B cell (primary cell): ENCODE results near the gene SYT2. TPM values are rescaled to one million over a fixed set of nuclear protein-coding genes. Genes with fewer than 3 reads are reported as not detected.

ENCODE experiments used
- ATAC-seq: fragments of 200-7000 bp; cut with Tn5 transposase; one replicate; pipeline ENCODE4 v1.10.0; 2021; ENCODE audit warnings: low read depth, mild to moderate bottlenecking, moderate number of reproducible peaks, moderate library complexity
- CTCF ChIA-PET: fragments of 350-600 bp; sonication (Branson Sonifier 250); formaldehyde crosslinking; loops from one replicate; lab custom pipeline; 2021; ENCODE audit warnings: antibody characterized with exemption, inconsistent platforms; lab: Charles Lee
- POLR2A ChIA-PET: fragments of 350-600 bp; sonication (Branson Sonifier 250); formaldehyde crosslinking; loops from one replicate; lab custom pipeline; 2021; ENCODE audit warnings: antibody characterized with exemption; lab: Charles Lee
- DNase-seq: peaks from one replicate; pipeline ENCODE4 v3.0.0; 2013
- H2AFZ ChIP-seq: 2 replicates; pipeline ENCODE4 v1.6.1; 2012; ENCODE audit warnings: mild to moderate bottlenecking, low read depth, low read length; ENCODE audit not compliant: insufficient read depth, poor library complexity, severe bottlenecking
- H3K27ac ChIP-seq, 2 donors: 1 replicate in 1 of 2; 2 replicates in 1 of 2; pipeline ENCODE4 v1.5.1; 2012 to 2013; ENCODE audit warnings: low read length in 2 of 2, mild to moderate bottlenecking in 2 of 2, moderate library complexity in 1 of 2
- H3K27me3 ChIP-seq, 4 experiments: fragments of 200-600 bp in 1 of 4; sonication (generic) in 1 of 4; replicated peaks in 1 of 4; 1 replicate in 2 of 4; 2 replicates in 2 of 4; pipeline versions ENCODE4 v1.6.1 to v1.7.0; 2013 to 2016; ENCODE audit warnings: low read length in 3 of 4, mild to moderate bottlenecking in 2 of 4, mixed read lengths in 1 of 4, moderate library complexity in 1 of 4; ENCODE audit not compliant: insufficient read depth in 4 of 4, control insufficient read depth in 3 of 4; ENCODE audit errors: control extremely low read depth in 1 of 4
- H3K36me3 ChIP-seq, 2 experiments: replicated peaks in 1 of 2; 1 replicate in 1 of 2; 2 replicates in 1 of 2; pipeline versions ENCODE4 v1.6.1 to v1.7.1; 2013; ENCODE audit warnings: low read length in 1 of 2; ENCODE audit not compliant: insufficient read depth in 2 of 2, control insufficient read depth in 1 of 2; ENCODE audit errors: control extremely low read depth in 1 of 2, extremely low read depth in 1 of 2
- H3K4me1 ChIP-seq, 2 donors: fragments of 200-600 bp in 1 of 2; sonication (generic) in 1 of 2; 1 replicate in 1 of 2; 2 replicates in 1 of 2; pipeline versions ENCODE4 v1.5.1 to v1.6.1; 2013 to 2017; ENCODE audit warnings: low read length in 2 of 2; ENCODE audit not compliant: control insufficient read depth in 2 of 2, insufficient read depth in 2 of 2
- H3K4me2 ChIP-seq: replicated peaks from 2 replicates; pipeline ENCODE3; 2012; ENCODE audit warnings: mild to moderate bottlenecking, low read depth, low read length; ENCODE audit not compliant: poor library complexity, severe bottlenecking
- H3K4me3 ChIP-seq, 5 experiments: fragments of 200-600 bp in 1 of 5; sonication (generic) in 1 of 5; 1 replicate in 3 of 5; 2 replicates in 2 of 5; pipeline versions ENCODE4 v1.5.1 to v1.7.0; 2011 to 2016; ENCODE audit warnings: low read length in 4 of 5, mild to moderate bottlenecking in 4 of 5, low read depth in 2 of 5, control low read depth in 1 of 5, moderate library complexity in 1 of 5; ENCODE audit not compliant: insufficient read depth in 1 of 5; ENCODE audit errors: control extremely low read depth in 1 of 5, extremely low read depth in 1 of 5
- H3K79me2 ChIP-seq: fragments of 200-600 bp; sonication (generic); one replicate; pipeline ENCODE4 v1.6.0; 2016; ENCODE audit warnings: low read length; ENCODE audit not compliant: control insufficient read depth, insufficient read depth
- H3K9ac ChIP-seq: fragments of 200-600 bp; sonication (generic); 2 replicates; pipeline ENCODE4 v1.6.1; 2017; ENCODE audit warnings: mild to moderate bottlenecking, low read length, moderate library complexity
- H3K9me3 ChIP-seq, 3 donors: one replicate each; pipeline versions ENCODE4 v1.6.1 to v1.7.1; 2013; ENCODE audit warnings: low read length in 2 of 3; ENCODE audit not compliant: control insufficient read depth in 2 of 3, insufficient read depth in 1 of 3; ENCODE audit errors: control extremely low read depth in 1 of 3
- H4K20me1 ChIP-seq: 2 replicates; pipeline ENCODE4 v1.6.0; 2012; ENCODE audit warnings: mild to moderate bottlenecking, low read length; ENCODE audit not compliant: insufficient read depth, control insufficient read depth, poor library complexity, severe bottlenecking
- H3K27ac Mint-ChIP-seq: one replicate; pipeline ENCODE4 v1.8.0; 2021; ENCODE audit warnings: mixed read lengths
- H3K27me3 Mint-ChIP-seq: one replicate; pipeline ENCODE4 v1.8.0; 2021; ENCODE audit warnings: mixed read lengths
- H3K4me1 Mint-ChIP-seq: one replicate; pipeline ENCODE4 v1.8.0; 2021; ENCODE audit warnings: mixed read lengths
- H3K4me3 Mint-ChIP-seq: one replicate; pipeline ENCODE4 v1.8.0; 2021; ENCODE audit warnings: mixed read lengths
- H3K9me3 Mint-ChIP-seq: one replicate; pipeline ENCODE4 v1.8.0; 2022; ENCODE audit warnings: mixed read lengths; ENCODE audit not compliant: insufficient read depth
- CTCF ChIP-seq: fragments of 200-600 bp; IDR thresholded peaks from one replicate; pipeline ENCODE4 v1.8.0; 2022; ENCODE audit warnings: antibody characterized with exemption, mild to moderate bottlenecking
- EZH2 ChIP-seq: IDR thresholded peaks from 2 replicates; pipeline ENCODE4 v1.6.1; 2012; ENCODE audit warnings: borderline replicate concordance, low read depth, mild to moderate bottlenecking, moderate library complexity, low read length; ENCODE audit not compliant: insufficient read depth, poor library complexity, severe bottlenecking
- WGBS: methylation state at CpG from one replicate; pipeline ENCODE4 v1.1.5; 2013; ENCODE audit warnings: missing lambda C conversion rate; ENCODE audit not compliant: insufficient coverage; 5-methylcytosine and 5-hydroxymethylcytosine counted together
- intact Hi-C: fragments of 100-400 bp; cut with micrococcal nuclease; formaldehyde crosslinking; loops from one replicate; pipeline ENCODE4 v1.10.0; 2022
- polyA plus RNA-seq: library from polyadenylated mRNA; depleted of rRNA; stranded (reverse); fragments of >200 nt; gene quantifications from 2 replicates; pipeline ENCODE4 v1.2.3, GENCODE V29; 2012
- total RNA-seq, 2 donors: library from RNA; stranded (reverse); fragments of 120-200 nt in 1 of 2; gene quantifications; 1 replicate in 1 of 2; 2 replicates in 1 of 2; pipeline versions ENCODE4 v1.2.3 to v1.2.4, GENCODE V29; 2013 to 2022

SYT2 gene
- total and polyA plus RNA-seq, 2 donors (not counting 1 experiment from before 2014, with no cell fraction given), result not detected

DNA sequence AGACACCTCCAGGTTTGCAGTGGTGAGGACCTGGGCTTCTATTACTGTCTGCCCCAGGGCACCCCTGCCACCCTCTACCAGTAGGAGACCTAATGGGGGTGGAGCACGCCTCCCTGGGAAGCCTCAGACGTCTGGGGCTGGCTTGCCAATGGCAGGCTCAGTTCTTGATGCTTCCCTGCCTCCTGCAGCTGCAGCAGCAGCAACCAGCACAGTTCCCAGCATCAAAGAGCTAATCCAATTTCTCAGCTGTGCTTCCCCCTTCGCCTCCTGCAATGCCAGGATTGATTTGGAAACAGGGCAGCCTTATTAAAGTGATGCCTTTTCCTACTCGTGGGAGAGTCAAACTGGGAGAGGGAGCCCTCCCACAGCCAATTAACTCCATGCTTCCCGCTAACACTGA is 8.2 kb downstream of the SYT2 start:
- no peak overlapping the region for H3K4me2 ChIP-seq
- intact Hi-C loops, result no loop called here
- H3K9ac ChIP-seq, result no peak overlapping the region
- H3K4me1 ChIP-seq, result no peaks in the 10 kb centered on the region
- ChIA-PET POLR2A (no interaction called here), CTCF (no interaction called here)
- no peak overlapping the region for H2AFZ ChIP-seq
- TF ChIP-seq EZH2 (no peak), CTCF (no peak)
- Mint-ChIP-seq H3K9me3 (no peaks in the 10 kb centered on the region), H3K4me1 (no peaks in the 10 kb centered on the region), H3K27me3 (peaks cover 53% of the 10 kb centered on the region), H3K4me3 (no peak overlapping the region), H3K27ac (no peak overlapping the region)
- no peak for DNase-seq
- no peak overlapping the region for H3K4me3 ChIP-seq
- WGBS, result 84% methylated on average over 3 of the region's 5 CpGs
- H4K20me1 ChIP-seq, result no peaks in the 10 kb centered on the region
- H3K27ac ChIP-seq, result no peak overlapping the region
- no peaks in the 10 kb centered on the region for H3K79me2 ChIP-seq
- H3K9me3 ChIP-seq, result peaks cover 0 to 3% (median 0%) of the 10 kb centered on the region in 3 donors
- no peak for ATAC-seq
- peaks cover 0 to 37% (median 3%) of the 10 kb centered on the region in 4 experiments for H3K27me3 ChIP-seq
- H3K36me3 ChIP-seq, result no peaks in the 10 kb centered on the region

DNA sequence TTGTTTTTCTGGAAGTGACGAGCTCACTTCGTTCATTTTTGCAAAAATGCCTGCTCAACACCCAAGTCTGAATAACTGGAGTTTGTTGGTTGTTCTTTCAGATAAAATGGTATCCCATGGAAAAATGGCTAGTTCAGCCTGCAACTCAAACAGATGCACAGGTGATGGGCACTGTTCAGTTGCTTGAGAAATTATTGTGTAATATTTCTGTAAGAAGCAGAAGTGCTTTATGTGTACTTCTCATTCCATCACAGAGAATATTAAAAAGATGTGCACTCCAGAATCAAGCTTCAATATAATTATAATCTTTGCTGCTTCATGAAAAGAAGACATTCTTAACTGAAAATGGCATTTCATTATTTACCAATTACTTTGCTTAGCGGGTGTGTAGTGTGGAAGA is 9.1 kb downstream of the SYT2 start:
- Histone ChIP-seq H3K4me3 (no peak overlapping the region), H3K4me2 (no peak overlapping the region), H2AFZ (no peak overlapping the region), H3K79me2 (no peaks in the 10 kb centered on the region), H3K9ac (no peak overlapping the region), H3K27ac (no peak overlapping the region), H4K20me1 (no peaks in the 10 kb centered on the region), H3K36me3 (no peaks in the 10 kb centered on the region), H3K27me3 (peaks cover 0 to 42% (median 5%) of the 10 kb centered on the region in 4 experiments), H3K9me3 (peaks cover 0 to 3% (median 0%) of the 10 kb centered on the region in 3 donors), H3K4me1 (no peaks in the 10 kb centered on the region)
- no peaks in the 10 kb centered on the region for H3K4me1 Mint-ChIP-seq
- intact Hi-C loops, result no loop called here
- H3K27me3 Mint-ChIP-seq, result peaks cover 51% of the 10 kb centered on the region
- no peak overlapping the region for H3K4me3 Mint-ChIP-seq
- CTCF ChIA-PET, result interaction anchor here (1.3 kb wide), 1 partner anchor 10 kb away, joined by 3 read pairs; no protein-coding TSS in a partner anchor
- TF ChIP-seq EZH2, result no peak
- POLR2A ChIA-PET, result no interaction called here
- ATAC-seq (no peak), DNase-seq (no peak)
- H3K27ac Mint-ChIP-seq, result no peak overlapping the region
- 100% methylated on average over 2 of the region's 3 CpGs for WGBS
- H3K9me3 Mint-ChIP-seq, result no peaks in the 10 kb centered on the region
